Lung (tissue), 12 donors: ENCODE measurements around the gene ASB6. TPM values are rescaled to one million over a fixed set of nuclear protein-coding genes. Genes with fewer than 3 reads are reported as not detected.
"Not testable (repeated sequence)": the region's sequence is repeated elsewhere in the genome, so short reads cannot be mapped to it uniquely, and the experiment has no call there.

Source experiments
- ATAC-seq: fragments of 200-7000 bp; cut with Tn5 transposase; one replicate; pipeline ENCODE4 v1.9.1; 2020; ENCODE audit warnings: moderate number of reproducible peaks; ENCODE audit not compliant: insufficient read depth, low FRiP score
- DNase-seq, 3 donors: peaks; one replicate each; pipeline ENCODE4 v3.0.0-alpha.2; 2013 to 2017
- H3K27ac ChIP-seq, 2 donors: one replicate each; pipeline ENCODE4 v1.5.1; 2013; ENCODE audit warnings: mild to moderate bottlenecking in 2 of 2, moderate library complexity in 2 of 2, control low read depth in 1 of 2, inconsistent platforms in 1 of 2, low read depth in 1 of 2, low read length in 1 of 2
- H3K27me3 ChIP-seq, 3 donors: one replicate each; pipeline ENCODE4 v1.5.1; 2013; ENCODE audit warnings: low read length in 2 of 3; ENCODE audit not compliant: control insufficient read depth in 3 of 3, insufficient read depth in 3 of 3
- H3K36me3 ChIP-seq, 4 donors: one replicate each; pipeline ENCODE4 v1.5.1; 2013; ENCODE audit warnings: low read length in 4 of 4, mild to moderate bottlenecking in 1 of 4, moderate library complexity in 1 of 4; ENCODE audit not compliant: control insufficient read depth in 4 of 4, insufficient read depth in 4 of 4
- H3K4me1 ChIP-seq, 5 donors: one replicate each; pipeline ENCODE4 v1.5.1; 2013; ENCODE audit warnings: low read length in 5 of 5, mild to moderate bottlenecking in 2 of 5, moderate library complexity in 1 of 5; ENCODE audit not compliant: control insufficient read depth in 5 of 5, insufficient read depth in 5 of 5
- H3K4me3 ChIP-seq: one replicate; pipeline ENCODE4 v1.5.1; 2013; ENCODE audit warnings: mild to moderate bottlenecking, control low read depth, moderate library complexity
- H3K9ac ChIP-seq, 2 donors: one replicate each; pipeline ENCODE4 v1.5.1; 2013; ENCODE audit warnings: low read length in 2 of 2, control low read depth in 1 of 2; ENCODE audit not compliant: insufficient read depth in 1 of 2
- H3K9me3 ChIP-seq, 4 donors: one replicate each; pipeline ENCODE4 v1.5.1; 2013; ENCODE audit warnings: low read length in 3 of 4, mild to moderate bottlenecking in 1 of 4, moderate library complexity in 1 of 4; ENCODE audit not compliant: control insufficient read depth in 4 of 4, insufficient read depth in 3 of 4
- WGBS, 2 donors: extraction: QIAGEN DNeasy Blood & Tissue Kit; methylation state at CpG; one replicate each; pipeline ENCODE4 v1.1.7; 2013; 5-methylcytosine and 5-hydroxymethylcytosine counted together
- polyA plus RNA-seq, 2 donors: library from polyadenylated mRNA; stranded (reverse); fragments of 200-250 nt; gene quantifications; one replicate each; pipeline ENCODE4 v1.2.1, GENCODE V29; 2013
- total RNA-seq, 2 donors: library from RNA; depleted of rRNA in 1 of 2; stranded (reverse); fragments of >200 nt in 1 of 2; gene quantifications; one replicate each; pipeline ENCODE4 v1.2.1, GENCODE V29; 2014 to 2021
- TF ChIP-seq, protein P1 (sequence below): IDR thresholded peaks from 2 replicates; pipeline ENCODE4 v1.5.1; 2012; ENCODE audit warnings: mild to moderate bottlenecking; ENCODE audit errors: control extremely low read depth, extremely low read depth
- donor health status: control.
- donor health status: control.
- donor health status: Bipolar disorder and iron deficiency.
- donor health status: healthy.
- donor health status: DM: yes; HTN: yes; CAD: no.

ASB6 gene
- total and polyA plus RNA-seq, 4 donors = 11.8 to 19.5 (median 16.1) TPM

DNA sequence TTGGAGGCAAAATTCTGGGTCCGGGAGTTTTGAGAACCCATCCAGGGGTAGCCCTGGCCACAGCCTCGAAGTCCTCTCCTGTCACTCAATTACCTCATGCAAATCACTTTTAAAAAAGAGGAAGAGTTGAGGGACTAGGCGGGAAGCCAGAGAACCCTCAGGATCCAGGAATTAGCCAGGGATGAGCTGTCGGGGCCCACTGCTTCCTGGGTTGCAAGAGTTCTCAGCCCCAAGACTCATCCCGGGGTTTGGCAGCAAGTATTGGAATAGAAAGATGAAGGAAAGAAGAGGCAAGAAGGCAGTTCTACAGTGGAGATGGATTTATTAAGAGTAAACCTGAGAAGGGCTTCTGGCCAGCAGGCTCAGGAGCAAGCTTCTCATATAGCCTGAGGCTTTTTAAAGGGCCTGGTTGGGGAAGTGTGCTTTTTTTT lies 46.6 kb downstream of the ASB6 start:
- H3K4me1 ChIP-seq = peaks cover 0 to 43% (median 17%) of the 10 kb centered on the region in 5 donors
- H3K36me3 ChIP-seq = no peaks in the 10 kb centered on the region
- WGBS, 2 donors = 34 to 49% methylated on average over 5 of the region's 5 CpGs
- no peak for ATAC-seq
- peak overlapping the region in 1 of 2 donors; percentile 24 for H3K9ac ChIP-seq
- TF ChIP-seq, protein P1, sequence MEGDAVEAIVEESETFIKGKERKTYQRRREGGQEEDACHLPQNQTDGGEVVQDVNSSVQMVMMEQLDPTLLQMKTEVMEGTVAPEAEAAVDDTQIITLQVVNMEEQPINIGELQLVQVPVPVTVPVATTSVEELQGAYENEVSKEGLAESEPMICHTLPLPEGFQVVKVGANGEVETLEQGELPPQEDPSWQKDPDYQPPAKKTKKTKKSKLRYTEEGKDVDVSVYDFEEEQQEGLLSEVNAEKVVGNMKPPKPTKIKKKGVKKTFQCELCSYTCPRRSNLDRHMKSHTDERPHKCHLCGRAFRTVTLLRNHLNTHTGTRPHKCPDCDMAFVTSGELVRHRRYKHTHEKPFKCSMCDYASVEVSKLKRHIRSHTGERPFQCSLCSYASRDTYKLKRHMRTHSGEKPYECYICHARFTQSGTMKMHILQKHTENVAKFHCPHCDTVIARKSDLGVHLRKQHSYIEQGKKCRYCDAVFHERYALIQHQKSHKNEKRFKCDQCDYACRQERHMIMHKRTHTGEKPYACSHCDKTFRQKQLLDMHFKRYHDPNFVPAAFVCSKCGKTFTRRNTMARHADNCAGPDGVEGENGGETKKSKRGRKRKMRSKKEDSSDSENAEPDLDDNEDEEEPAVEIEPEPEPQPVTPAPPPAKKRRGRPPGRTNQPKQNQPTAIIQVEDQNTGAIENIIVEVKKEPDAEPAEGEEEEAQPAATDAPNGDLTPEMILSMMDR = no peak
- no peaks in the 10 kb centered on the region for H3K9me3 ChIP-seq
- peak in 2 of 3 donors; percentile 35 to 53 for DNase-seq
- H3K4me3 ChIP-seq = no peak overlapping the region
- H3K27ac ChIP-seq = no peak overlapping the region
- H3K27me3 ChIP-seq = no peaks in the 10 kb centered on the region

DNA sequence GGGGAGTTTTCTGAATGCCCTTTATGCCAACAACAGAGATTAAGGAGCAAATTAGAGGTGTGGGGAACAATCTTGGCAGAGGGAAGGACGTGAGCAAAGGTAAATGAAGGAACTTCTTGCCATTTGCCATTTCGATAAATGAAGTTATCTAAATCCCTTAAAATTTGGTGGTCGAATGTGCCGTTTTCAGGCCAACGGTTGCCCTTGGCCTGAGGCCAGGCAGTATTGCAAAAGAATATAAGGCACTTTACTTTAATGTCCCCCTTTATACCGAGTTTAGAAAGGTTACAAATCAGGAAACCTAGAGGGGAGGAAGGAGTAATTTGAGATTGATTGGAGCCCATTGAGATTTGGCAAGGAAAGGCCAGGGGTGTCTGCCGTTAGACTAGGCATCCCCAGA lies 47.3 kb downstream of the ASB6 start:
- peaks cover 0 to 43% (median 17%) of the 10 kb centered on the region in 5 donors for H3K4me1 ChIP-seq
- H3K27ac ChIP-seq = no peak overlapping the region
- H3K27me3 ChIP-seq = no peaks in the 10 kb centered on the region
- H3K4me3 ChIP-seq = no peak overlapping the region
- TF ChIP-seq, protein P1 = no peak
- DNase-seq (no peak), ATAC-seq (no peak)
- no peaks in the 10 kb centered on the region for H3K36me3 ChIP-seq
- no peaks in the 10 kb centered on the region for H3K9me3 ChIP-seq
- WGBS, 2 donors = 24 to 44% methylated on average over 7 of the region's 7 CpGs
- H3K9ac ChIP-seq = no peak overlapping the region

DNA sequence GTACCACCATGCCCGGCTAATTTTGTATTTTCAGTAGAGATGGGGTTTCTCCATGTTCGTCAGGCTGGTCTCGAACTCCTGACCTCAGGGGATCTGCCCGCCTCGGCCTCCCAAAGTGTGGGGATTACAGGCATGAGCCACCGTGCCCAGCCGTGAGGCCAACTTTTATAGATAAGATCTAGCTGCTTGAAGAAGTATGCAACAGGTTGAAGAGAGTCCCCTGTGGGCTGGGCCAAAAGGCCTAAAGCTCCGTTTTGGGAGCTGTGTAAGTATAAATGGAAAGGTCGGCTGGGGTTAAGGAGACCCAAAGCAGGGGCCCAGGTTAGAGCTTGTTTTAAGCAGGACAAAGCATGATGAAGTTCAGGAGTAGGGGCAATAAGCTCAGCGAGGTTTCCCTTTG lies 49.2 kb downstream of the ASB6 start:
- WGBS, 2 donors = 90 to 91% methylated on average over 10 of the region's 10 CpGs
- H3K9me3 ChIP-seq, H3K27me3 ChIP-seq, DNase-seq, H3K4me3 ChIP-seq, ATAC-seq, H3K27ac ChIP-seq, H3K9ac ChIP-seq, H3K36me3 ChIP-seq: not testable (repeated sequence)
- peaks cover 0 to 35% (median 11%) of the 10 kb centered on the region in 5 donors for H3K4me1 ChIP-seq

DNA sequence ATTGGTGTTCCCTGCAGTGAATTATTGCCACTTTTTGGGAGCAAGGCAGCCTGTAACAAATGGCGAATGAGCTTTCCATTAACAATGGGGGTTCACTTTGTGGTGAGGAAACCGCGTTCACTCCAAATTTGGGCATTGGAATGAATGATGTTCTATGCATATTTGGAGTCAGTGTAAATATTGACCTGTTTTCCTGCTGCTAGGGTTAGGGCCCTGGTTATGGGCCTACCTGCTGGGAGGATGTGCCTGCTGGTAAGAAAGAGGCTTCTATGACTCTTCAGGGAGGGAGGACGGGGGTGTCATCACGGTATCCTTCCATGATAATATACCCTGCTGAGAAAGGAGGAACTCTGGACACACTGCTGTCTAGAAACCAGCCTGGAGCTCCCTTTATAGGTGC lies 50.0 kb downstream of the ASB6 start:
- H3K4me3 ChIP-seq = no peak overlapping the region
- DNase-seq = no peak
- 86 to 87% methylated on average over 5 of the region's 5 CpGs for WGBS, 2 donors
- H3K9ac ChIP-seq = no peak overlapping the region
- H3K27ac ChIP-seq = no peak overlapping the region
- H3K36me3 ChIP-seq = no peaks in the 10 kb centered on the region
- H3K27me3 ChIP-seq = no peaks in the 10 kb centered on the region
- H3K4me1 ChIP-seq = peaks cover 0 to 33% (median 11%) of the 10 kb centered on the region in 5 donors
- ATAC-seq = no peak
- H3K9me3 ChIP-seq = no peaks in the 10 kb centered on the region
- TF ChIP-seq, protein P1 = no peak
